HCT116 (cell line): ENCODE data around the gene MOB3A. TPM values are rescaled to one million over a fixed set of nuclear protein-coding genes. Genes with fewer than 3 reads are reported as not detected.
A peak's percentile ranks its signal among the peaks of the same experiment; 100 is the strongest.

ENCODE experiments used
- ATAC-seq: fragments of 200-7000 bp; cut with Tn5 transposase; 2 replicates; pipeline ENCODE4 v1.9.1; 2020; ENCODE audit warnings: mild to moderate bottlenecking, moderate library complexity
- BruUV-seq: library from RNA; stranded (reverse); fragments of 400-500 nt; replicated peaks from 2 replicates; lab custom pipeline; 2021; lab: Mats Ljungman, UMichigan
- CTCF ChIA-PET: fragments of 300-600 bp; sonication (Branson Sonifier 250); formaldehyde crosslinking; loops from one replicate; lab custom pipeline; 2021; ENCODE audit warnings: antibody characterized with exemption; lab: Charles Lee
- POLR2A ChIA-PET: fragments of 300-600, 350-600 bp; sonication (Branson Sonifier 250); formaldehyde crosslinking; loops from one replicate; lab custom pipeline; 2021; ENCODE audit warnings: antibody characterized with exemption; lab: Charles Lee
- RAD21 ChIA-PET, 2 experiments: fragments of 300-600 bp; sonication (Branson Sonifier 250); formaldehyde crosslinking; loops; one replicate each; lab custom pipeline; 2023; ENCODE audit warnings: low total read pairs in 2 of 2; ENCODE audit not compliant: uncharacterized antibody in 2 of 2, unreplicated experiment in 2 of 2, low non-redundant PET in 1 of 2; lab: Charles Lee
- DNase-seq: peaks from one replicate; pipeline ENCODE4 v3.0.0-alpha.2; 2010; ENCODE audit warnings: low read depth, low spot score
- H2AFZ ChIP-seq: fragments of 200-600 bp; shearing (Covaris generic), sonication (generic); 2 replicates; pipeline ENCODE4 v1.6.1; 2017; ENCODE audit warnings: low read depth, mixed run types, mixed read lengths, antibody characterized with exemption, low read length; ENCODE audit not compliant: poor library complexity, severe bottlenecking
- H3K27ac ChIP-seq: 2 replicates; pipeline ENCODE4 v1.5.1; 2012; ENCODE audit warnings: low read depth, low read length
- H3K27me3 ChIP-seq: fragments of 200-600 bp; sonication (generic); 2 replicates; pipeline ENCODE4 v1.6.1; 2016; ENCODE audit warnings: mixed run types, low read length, mixed read lengths; ENCODE audit not compliant: insufficient read depth
- H3K36me3 ChIP-seq, 2 experiments: fragments of 200-500 bp in 1 of 2; fragments of 200-600 bp in 1 of 2; sonication (Bioruptor generic) in 1 of 2; sonication (generic) in 1 of 2; 2 replicates each; pipeline versions ENCODE4 v1.5.1 to v1.6.1; 2014 to 2016; ENCODE audit warnings: low read length in 2 of 2, inconsistent platforms in 1 of 2, mixed read lengths in 1 of 2, mixed run types in 1 of 2; ENCODE audit not compliant: insufficient read depth in 2 of 2, control insufficient read depth in 1 of 2
- H3K4me1 ChIP-seq, 2 experiments: fragments of 200-600 bp in 1 of 2; sonication (generic) in 1 of 2; 2 replicates each; pipeline versions ENCODE4 v1.5.1 to v1.6.1; 2012 to 2017; ENCODE audit warnings: low read length in 2 of 2, inconsistent platforms in 1 of 2, mild to moderate bottlenecking in 1 of 2, mixed read lengths in 1 of 2, mixed run types in 1 of 2, moderate library complexity in 1 of 2; ENCODE audit not compliant: insufficient read depth in 2 of 2, control insufficient read depth in 1 of 2
- H3K4me2 ChIP-seq: fragments of 200-600 bp; sonication (generic); 2 replicates; pipeline ENCODE4 v1.6.1; 2017; ENCODE audit warnings: mixed run types, low read length, mixed read lengths
- H3K4me3 ChIP-seq, 2 experiments: fragments of 200-600 bp in 1 of 2; sonication (generic) in 1 of 2; replicated peaks in 1 of 2; 2 replicates each; pipeline ENCODE4 v1.5.1; 2011 to 2016; ENCODE audit warnings: low read length in 2 of 2, control low read depth in 1 of 2, low read depth in 1 of 2, mild to moderate bottlenecking in 1 of 2, mixed read lengths in 1 of 2, mixed run types in 1 of 2
- H3K79me2 ChIP-seq: fragments of 200-600 bp; sonication (generic); 2 replicates; pipeline ENCODE4 v1.6.1; 2017; ENCODE audit warnings: mild to moderate bottlenecking, mixed run types, low read length, moderate library complexity, mixed read lengths; ENCODE audit not compliant: insufficient read depth
- H3K9ac ChIP-seq: fragments of 200-600 bp; sonication (generic); 2 replicates; pipeline ENCODE4 v1.6.1; 2016; ENCODE audit warnings: low read length, mixed read lengths
- H3K9me2 ChIP-seq: fragments of 200-600 bp; sonication (generic), shearing (Covaris generic); 2 replicates; pipeline ENCODE4 v1.6.1; 2017; ENCODE audit warnings: mixed run types, mild to moderate bottlenecking, moderate library complexity; ENCODE audit not compliant: insufficient read depth
- H3K9me3 ChIP-seq, 2 experiments: fragments of 200-500 bp in 1 of 2; fragments of 200-600 bp in 1 of 2; sonication (Bioruptor generic) in 1 of 2; sonication (generic) in 1 of 2; 2 replicates each; pipeline ENCODE4 v1.6.1; 2014 to 2017; ENCODE audit warnings: low read length in 2 of 2, mixed read lengths in 2 of 2, inconsistent platforms in 1 of 2, low read depth in 1 of 2, mild to moderate bottlenecking in 1 of 2, mixed run types in 1 of 2, moderate library complexity in 1 of 2; ENCODE audit not compliant: control insufficient read depth in 1 of 2, insufficient read depth in 1 of 2
- H4K20me1 ChIP-seq: fragments of 200-600 bp; sonication (generic), shearing (Covaris generic); 2 replicates; pipeline ENCODE4 v1.6.1; 2017; ENCODE audit warnings: mixed run types, mild to moderate bottlenecking, moderate library complexity; ENCODE audit not compliant: insufficient read depth
- ATF3 ChIP-seq: IDR thresholded peaks from 2 replicates; pipeline ENCODE4 v1.6.1; 2012
- CBX3 ChIP-seq: IDR thresholded peaks from 2 replicates; pipeline ENCODE4 v1.6.1; 2012; ENCODE audit warnings: low read depth
- CEBPB ChIP-seq: IDR thresholded peaks from 2 replicates; pipeline ENCODE4 v1.6.1; 2012; ENCODE audit warnings: low read depth
- EGR1 ChIP-seq: IDR thresholded peaks from 2 replicates; pipeline ENCODE4 v1.6.1; 2012; ENCODE audit warnings: low read depth
- ELF1 ChIP-seq: IDR thresholded peaks from 2 replicates; pipeline ENCODE4 v1.6.1; 2012; ENCODE audit warnings: low read depth, borderline replicate concordance
- EZH2 ChIP-seq: fragments of 200-600 bp; sonication (generic); IDR thresholded peaks from 2 replicates; pipeline ENCODE4 v1.6.1; 2017; ENCODE audit warnings: antibody characterized with exemption, mixed run types
- EZH2phosphoT487 ChIP-seq: fragments of 200-600 bp; IDR thresholded peaks from 2 replicates; pipeline ENCODE4 v1.6.1; 2018; ENCODE audit warnings: antibody characterized with exemption, borderline replicate concordance
- JUND ChIP-seq: IDR thresholded peaks from 2 replicates; pipeline ENCODE4 v1.6.1; 2012
- MAX ChIP-seq: IDR thresholded peaks from 2 replicates; pipeline ENCODE4 v1.6.1; 2012
- POLR2A ChIP-seq: IDR thresholded peaks from 2 replicates; pipeline ENCODE4 v1.7.0; 2011; ENCODE audit warnings: borderline replicate concordance; ENCODE audit not compliant: insufficient read depth, insufficient read length; ENCODE audit errors: extremely low read depth
- POLR2AphosphoS5 ChIP-seq: IDR thresholded peaks from 2 replicates; pipeline ENCODE4 v1.6.1; 2011; ENCODE audit warnings: mild to moderate bottlenecking, low read depth, low read length, moderate library complexity
- REST ChIP-seq: IDR thresholded peaks from 2 replicates; pipeline ENCODE4 v1.6.1; 2012; ENCODE audit warnings: low read depth
- SIN3A ChIP-seq: IDR thresholded peaks from 2 replicates; pipeline ENCODE4 v1.6.1; 2012; ENCODE audit warnings: low read depth
- SP1 ChIP-seq: IDR thresholded peaks from 2 replicates; pipeline ENCODE4 v1.6.1; 2012; ENCODE audit warnings: low read depth
- SRF ChIP-seq: IDR thresholded peaks from 2 replicates; pipeline ENCODE4 v1.6.1; 2012; ENCODE audit warnings: low read depth
- ZFX ChIP-seq: fragments of 450-650 bp; IDR thresholded peaks from 2 replicates; pipeline ENCODE4 v1.6.1; 2017
- ZNF274 ChIP-seq: fragments of 200-500 bp; sonication (Bioruptor generic); IDR thresholded peaks from 2 replicates; pipeline ENCODE4 v1.6.1; 2014; ENCODE audit warnings: mild to moderate bottlenecking, low read depth, low read length, inconsistent platforms
- intact Hi-C: fragments of 100-400 bp; cut with micrococcal nuclease; formaldehyde crosslinking; loops from 2 replicates; pipeline ENCODE4 v1.10.0; 2022
- total RNA-seq: library from RNA; stranded (reverse); gene quantifications from one replicate; pipeline ENCODE4 v1.2.1, GENCODE V29; 2021; ENCODE audit not compliant: unreplicated experiment
- TF ChIP-seq, protein P1 (sequence below), 3 experiments: fragments of 200-600 bp in 1 of 3; sonication (generic) in 1 of 3; IDR thresholded peaks in 2 of 3; conservative IDR thresholded peaks in 1 of 3; 2 replicates each; pipeline ENCODE4 v1.5.1; 2012 to 2017; ENCODE audit warnings: low read depth in 2 of 3, low read length in 2 of 3, antibody characterized with exemption in 1 of 3, borderline replicate concordance in 1 of 3, control low read depth in 1 of 3, mild to moderate bottlenecking in 1 of 3, mixed read lengths in 1 of 3, mixed run types in 1 of 3, moderate library complexity in 1 of 3; ENCODE audit not compliant: insufficient read depth in 1 of 3

MOB3A gene
- total RNA-seq, 1 experiment from 2014 or later: 32.1 TPM

- Histone ChIP-seq H3K4me2 (no peak overlapping the region), H3K79me2 (peaks cover 10% of the 10 kb centered on the region; the same call in 1 of the 2 replicates), H3K36me3 (peaks cover 14 to 19% of the 10 kb centered on the region in 2 experiments; a peak in 2 of 4 replicates), H3K27me3 (no peaks in the 10 kb centered on the region)
- TF ChIP-seq ATF3 (no peak), ZNF274 (no peak), SP1 (no peak; the same call in 1 of the 2 replicates), MAX (no peak), POLR2A (no peak), REST (no peak), CBX3 (no peak), ELF1 (no peak), SRF (no peak), JUND (no peak), POLR2AphosphoS5 (no peak), EZH2phosphoT487 (no peak), EZH2 (no peak), EGR1 (no peak), SIN3A (no peak; the same call in 1 of the 2 replicates), ZFX (no peak), CEBPB (no peak)
- TF ChIP-seq, protein P1, sequence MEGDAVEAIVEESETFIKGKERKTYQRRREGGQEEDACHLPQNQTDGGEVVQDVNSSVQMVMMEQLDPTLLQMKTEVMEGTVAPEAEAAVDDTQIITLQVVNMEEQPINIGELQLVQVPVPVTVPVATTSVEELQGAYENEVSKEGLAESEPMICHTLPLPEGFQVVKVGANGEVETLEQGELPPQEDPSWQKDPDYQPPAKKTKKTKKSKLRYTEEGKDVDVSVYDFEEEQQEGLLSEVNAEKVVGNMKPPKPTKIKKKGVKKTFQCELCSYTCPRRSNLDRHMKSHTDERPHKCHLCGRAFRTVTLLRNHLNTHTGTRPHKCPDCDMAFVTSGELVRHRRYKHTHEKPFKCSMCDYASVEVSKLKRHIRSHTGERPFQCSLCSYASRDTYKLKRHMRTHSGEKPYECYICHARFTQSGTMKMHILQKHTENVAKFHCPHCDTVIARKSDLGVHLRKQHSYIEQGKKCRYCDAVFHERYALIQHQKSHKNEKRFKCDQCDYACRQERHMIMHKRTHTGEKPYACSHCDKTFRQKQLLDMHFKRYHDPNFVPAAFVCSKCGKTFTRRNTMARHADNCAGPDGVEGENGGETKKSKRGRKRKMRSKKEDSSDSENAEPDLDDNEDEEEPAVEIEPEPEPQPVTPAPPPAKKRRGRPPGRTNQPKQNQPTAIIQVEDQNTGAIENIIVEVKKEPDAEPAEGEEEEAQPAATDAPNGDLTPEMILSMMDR (IDR thresholded peaks at IDR 0.05 in 2 of 3, conservative IDR thresholded peaks at IDR 0.05 in 1 of 3; ENCODE audit: borderline replicate concordance in 1 of 3, insufficient read depth in 1 of 3, low read depth in 2 of 3, low read length in 2 of 3): no peak
- TF ChIP-seq, all 23 proteins: peak for 0
- H2AFZ ChIP-seq: no peak overlapping the region
- DNase-seq: no peak
- peaks cover 0 to 11% of the 10 kb centered on the region in 2 experiments; a peak in 1 of 4 replicates for H3K9me3 ChIP-seq
- POLR2A ChIA-PET: no interaction called here
- CTCF ChIA-PET: no interaction called here
- RAD21 ChIA-PET: no interaction called here
- ATAC-seq: no peak
- no peaks in the 10 kb centered on the region for H4K20me1 ChIP-seq
- no peak overlapping the region for H3K9ac ChIP-seq
- no peak overlapping the region for H3K27ac ChIP-seq
- intact Hi-C loops: no loop called here
- TSS peak; percentile 38 for BruUV-seq
- peaks cover 36 to 50% of the 10 kb centered on the region in 2 experiments for H3K4me1 ChIP-seq
- H3K4me3 ChIP-seq: no peak overlapping the region
- H3K9me2 ChIP-seq: no peaks in the 10 kb centered on the region
Measured at GRCh38 chr19:2037651-2038255, 58.4 kb downstream of the MOB3A start.
